ENCODE results near the gene EVPLL. TPM values are rescaled to one million over a fixed set of nuclear protein-coding genes. Genes with fewer than 3 reads are reported as not detected.

Gene EVPLL
- polyA plus RNA-seq, 1 of the 3 experiments (the other 2 are of a cell fraction), result not detected

GRCh38 chr17:18339933-18340332 is 37.6 kb upstream of the EVPLL start:
- POLR2A ChIA-PET, result no interaction called here
- DNase-seq, result no peak
- 100% methylated on average over 2 of the region's 13 CpGs for WGBS (ENCODE audit: low lambda C conversion rate)
- H3K9me2 ChIP-seq, result no peaks in the 10 kb centered on the region
- no peak overlapping the region for H3K27ac ChIP-seq (ENCODE audit: low read depth in 2 of 2, low read length in 1 of 2)
- no peaks in the 10 kb centered on the region for H3K9me3 ChIP-seq
- peaks cover 0 to 2% of the 10 kb centered on the region in 2 experiments; a peak in 1 of 4 replicates for H3K4me1 ChIP-seq (ENCODE audit: control insufficient read depth in 1 of 2, insufficient read depth in 2 of 2, low read depth in 1 of 2, low read length in 1 of 2)
- H3K79me2 ChIP-seq (ENCODE audit: insufficient read depth), result no peaks in the 10 kb centered on the region
- H3K4me2 ChIP-seq, result no peak overlapping the region
- CTCF ChIA-PET, result interaction anchor here (1.4 kb wide), 1 partner anchor 18 kb away, joined by 3 read pairs; no protein-coding TSS in a partner anchor
- no peak overlapping the region for H3K9ac ChIP-seq
- no peaks in the 10 kb centered on the region for H3F3A ChIP-seq (replicated peaks; ENCODE audit: insufficient read depth)
- peaks cover 10 to 14% of the 10 kb centered on the region in 2 experiments for H3K36me3 ChIP-seq (replicated peaks in 1 of 2; ENCODE audit: control insufficient read depth in 1 of 2, insufficient read depth in 2 of 2, low read length in 1 of 2)
- no peak overlapping the region for H3K4me3 ChIP-seq (ENCODE audit: low read depth in 2 of 2, low read length in 1 of 2)
- TF ChIP-seq TAF1 (IDR thresholded peaks at IDR 0.05; ENCODE audit: borderline replicate concordance, low read depth, low read length) (no peak), RCOR1 (IDR thresholded peaks at IDR 0.05; ENCODE audit: low read length) (no peak), RXRA (IDR thresholded peaks at IDR 0.05; ENCODE audit: borderline replicate concordance, low read depth) (no peak), MEF2A (IDR thresholded peaks at IDR 0.05; ENCODE audit: borderline replicate concordance, low read depth) (no peak)
- H4K20me1 ChIP-seq (ENCODE audit: insufficient read depth), result no peaks in the 10 kb centered on the region
- no peak overlapping the region for H2AFZ ChIP-seq (ENCODE audit: low read depth)
- H3K27me3 ChIP-seq (ENCODE audit: insufficient read depth), result no peaks in the 10 kb centered on the region

- Histone ChIP-seq H2AFZ (ENCODE audit: low read depth) (no peak overlapping the region), H3K4me2 (no peak overlapping the region), H3K79me2 (ENCODE audit: insufficient read depth) (no peaks in the 10 kb centered on the region), H3F3A (replicated peaks; ENCODE audit: insufficient read depth) (no peaks in the 10 kb centered on the region), H3K4me3 (ENCODE audit: low read depth in 2 of 2, low read length in 1 of 2) (no peak overlapping the region), H3K9ac (no peak overlapping the region), H4K20me1 (ENCODE audit: insufficient read depth) (no peaks in the 10 kb centered on the region), H3K36me3 (replicated peaks in 1 of 2; ENCODE audit: control insufficient read depth in 1 of 2, insufficient read depth in 2 of 2, low read length in 1 of 2) (peaks cover 4 to 10% of the 10 kb centered on the region in 2 experiments), H3K27me3 (ENCODE audit: insufficient read depth) (no peaks in the 10 kb centered on the region), H3K27ac (ENCODE audit: low read depth in 2 of 2, low read length in 1 of 2) (no peak overlapping the region), H3K9me3 (no peaks in the 10 kb centered on the region), H3K4me1 (ENCODE audit: control insufficient read depth in 1 of 2, insufficient read depth in 2 of 2, low read depth in 1 of 2, low read length in 1 of 2) (peaks cover 0 to 2% of the 10 kb centered on the region in 2 experiments; a peak in 1 of 4 replicates), H3K9me2 (no peaks in the 10 kb centered on the region)
- no peak for DNase-seq
- 93% methylated on average over 5 of the region's 5 CpGs for WGBS (ENCODE audit: low lambda C conversion rate)
- POLR2A ChIA-PET, result no interaction called here
- TF ChIP-seq ZBTB33 (IDR thresholded peaks at IDR 0.05; ENCODE audit: borderline replicate concordance, low read depth) (no peak), MAX (IDR thresholded peaks at IDR 0.05; ENCODE audit: low read depth) (no peak), ELF1 (IDR thresholded peaks at IDR 0.05) (no peak), GATA2 (CRISPR knock-in tag; IDR thresholded peaks at IDR 0.05) (no peak), RCOR1 (IDR thresholded peaks at IDR 0.05; ENCODE audit: low read length) (no peak), TEAD4 (IDR thresholded peaks at IDR 0.05; ENCODE audit: borderline replicate concordance, insufficient read depth) (no peak), RXRA (IDR thresholded peaks at IDR 0.05; ENCODE audit: borderline replicate concordance, low read depth) (no peak), SMC3 (IDR thresholded peaks at IDR 0.05; ENCODE audit: low read depth, low read length) (no peak), FOXM1 (IDR thresholded peaks at IDR 0.05; ENCODE audit: low read depth) (no peak), TCF12 (IDR thresholded peaks at IDR 0.05) (no peak), YY1 (IDR thresholded peaks at IDR 0.05; ENCODE audit: low read depth) (no peak)
- TF ChIP-seq, protein P1, sequence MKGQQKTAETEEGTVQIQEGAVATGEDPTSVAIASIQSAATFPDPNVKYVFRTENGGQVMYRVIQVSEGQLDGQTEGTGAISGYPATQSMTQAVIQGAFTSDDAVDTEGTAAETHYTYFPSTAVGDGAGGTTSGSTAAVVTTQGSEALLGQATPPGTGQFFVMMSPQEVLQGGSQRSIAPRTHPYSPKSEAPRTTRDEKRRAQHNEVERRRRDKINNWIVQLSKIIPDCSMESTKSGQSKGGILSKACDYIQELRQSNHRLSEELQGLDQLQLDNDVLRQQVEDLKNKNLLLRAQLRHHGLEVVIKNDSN (IDR thresholded peaks at IDR 0.05; ENCODE audit: borderline replicate concordance, low read depth), result no peak
- CTCF ChIA-PET, result no interaction called here
These were observed 33.6 kb upstream of the EVPLL start for GRCh38 chr17:18344021-18344420.
